NCI-H187 treated with DMSO at 0.1 percent for 48 hours (cell line): ENCODE data around the gene ZNF821.
"Not testable (repeated sequence)": the region's sequence is repeated elsewhere in the genome, so short reads cannot be mapped to it uniquely, and the experiment has no call there.

ENCODE experiments used
- DNase-seq: peaks from one replicate; lab custom pipeline; 2025; lab: John Stamatoyannopoulos, UW

ZNF821 gene

DNA sequence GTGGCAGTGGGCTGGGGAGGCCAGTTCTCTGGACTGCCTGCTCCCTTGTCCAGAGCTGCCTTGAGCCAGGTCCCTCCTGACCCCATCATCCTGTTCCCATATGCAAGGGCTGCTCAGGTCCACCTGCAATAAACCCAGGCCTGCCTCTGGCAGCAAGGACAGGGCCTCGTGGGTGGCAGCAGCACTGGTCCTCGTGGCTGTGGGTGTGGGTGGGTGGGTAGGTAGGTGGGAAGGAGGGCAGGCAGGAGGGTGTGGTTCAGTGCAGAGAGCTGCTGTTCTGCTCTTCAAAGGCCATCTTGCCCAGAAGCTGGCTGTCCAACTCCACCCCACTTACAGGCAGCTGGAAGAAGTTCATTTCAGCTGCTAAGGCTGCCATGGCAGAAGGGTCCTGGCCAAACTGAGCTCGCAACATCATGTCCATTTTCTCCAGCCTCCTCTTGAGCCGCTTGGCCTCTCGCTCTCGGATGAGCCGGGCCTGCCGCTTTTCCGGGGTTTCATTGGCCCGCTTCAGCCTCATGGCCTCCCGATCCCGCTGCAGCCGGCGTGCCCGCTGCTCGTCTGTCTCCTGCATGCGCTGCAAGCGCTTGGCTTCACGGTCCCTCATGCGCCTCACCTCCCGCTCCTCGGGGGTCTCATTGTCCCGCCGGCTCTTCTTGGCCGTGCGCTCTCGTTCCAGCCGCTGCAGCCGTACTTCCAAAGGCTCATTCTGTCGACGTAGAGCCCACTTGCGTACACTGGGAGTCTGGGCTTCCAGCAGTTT is 24.0 kb downstream of the ZNF821 start:
- no peak for DNase-seq

DNA sequence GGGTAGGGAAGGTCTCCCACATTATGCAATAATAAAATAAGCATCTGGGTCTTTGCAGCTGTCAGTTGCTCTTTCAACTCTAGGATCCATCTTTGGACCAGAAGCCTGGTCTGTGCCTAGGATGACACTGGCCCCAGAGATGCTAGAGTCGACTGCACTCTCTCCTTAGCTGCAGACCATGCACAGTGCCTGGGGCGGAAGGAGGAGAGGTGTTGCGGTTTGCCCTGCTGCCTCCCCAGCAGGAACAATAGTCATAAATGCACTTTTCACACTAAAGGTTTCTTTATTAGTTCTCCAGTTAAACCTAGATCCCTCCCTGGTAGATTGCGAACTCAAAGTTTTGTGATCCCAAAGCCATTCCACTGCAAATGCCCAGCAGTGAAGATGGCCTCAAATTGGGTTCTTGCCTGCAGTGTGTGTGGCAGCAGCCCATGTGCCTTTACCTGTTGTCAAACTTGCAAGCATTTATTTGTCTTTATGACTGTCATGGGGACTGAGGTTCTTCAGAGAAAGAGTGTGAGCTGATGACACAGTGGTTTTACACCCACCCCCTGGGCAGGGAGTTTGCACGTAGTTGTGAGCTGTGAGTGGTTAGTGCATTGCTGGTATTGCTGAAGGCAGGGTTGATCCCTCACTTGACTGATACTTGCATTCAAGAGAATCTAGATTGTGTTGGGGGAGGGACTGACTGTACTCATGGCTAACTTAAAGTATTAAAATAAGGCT is 27.9 kb downstream of the ZNF821 start:
- DNase-seq: no peak

DNA sequence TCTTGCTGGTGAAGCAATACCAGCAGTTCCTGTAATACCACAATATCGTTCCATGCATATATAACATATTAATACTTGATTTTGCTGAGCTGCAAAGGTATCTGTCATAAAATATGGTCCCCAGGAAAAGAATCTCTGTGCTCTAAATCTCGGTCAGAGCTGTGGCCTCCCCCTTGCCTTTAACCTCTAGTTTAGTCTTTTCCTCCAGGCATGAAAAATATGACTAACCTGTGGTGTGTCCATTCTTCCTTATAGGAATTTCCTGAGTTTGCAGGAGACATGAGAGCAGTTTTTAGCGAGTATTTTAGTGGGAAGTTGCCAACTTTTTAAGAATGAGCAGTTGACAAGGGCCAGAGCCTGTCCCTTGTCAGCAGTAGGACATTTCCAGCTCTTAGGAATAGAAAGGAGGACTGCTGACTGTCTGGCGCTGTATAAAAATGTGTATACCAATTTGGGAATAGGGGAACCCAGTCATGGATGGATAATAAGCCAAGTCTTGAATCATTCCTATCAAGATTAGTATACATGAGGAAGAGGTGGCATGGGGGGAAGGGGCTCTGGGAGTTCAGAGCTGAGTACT is 29.5 kb downstream of the ZNF821 start:
- no peak for DNase-seq

DNA sequence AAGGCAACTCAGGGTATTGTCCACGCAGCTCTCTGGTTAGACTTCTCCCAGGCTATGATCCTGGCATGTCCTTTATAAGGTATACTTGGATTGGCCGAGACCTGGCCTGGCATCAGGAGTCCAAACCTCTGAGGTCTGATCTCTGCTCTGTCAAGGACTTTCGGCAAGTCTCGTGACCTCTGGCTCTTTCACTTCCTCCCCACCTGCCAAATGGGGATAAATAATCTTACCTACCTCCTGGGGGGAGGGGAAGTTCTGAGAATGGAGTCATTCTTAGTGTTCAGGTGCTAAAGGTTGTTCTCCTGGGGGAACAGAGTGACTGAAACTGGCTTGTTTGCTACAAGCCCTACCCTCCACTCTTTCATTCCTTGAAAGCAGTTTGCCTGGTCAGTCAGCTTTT is 30.6 kb downstream of the ZNF821 start:
- DNase-seq: no peak

DNA sequence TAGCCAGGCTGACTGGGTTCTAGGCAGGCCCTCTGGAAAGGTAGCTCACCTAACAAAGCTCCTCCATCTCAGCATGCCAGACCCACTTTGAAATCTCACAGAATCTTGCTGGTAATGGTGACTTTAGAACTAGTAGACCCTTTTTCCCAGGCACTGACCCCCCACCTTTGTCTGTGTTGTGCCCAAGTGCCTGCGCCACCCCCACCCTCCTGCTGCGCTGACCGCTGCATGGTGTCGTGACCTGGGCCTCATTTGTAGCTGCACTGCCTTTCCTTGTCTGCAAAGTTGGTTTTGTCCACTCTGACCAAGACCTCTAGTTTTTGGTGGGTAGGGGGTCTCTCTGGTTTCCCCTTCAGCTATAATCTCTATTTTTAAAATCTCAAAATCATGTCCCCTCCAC is 31.4 kb downstream of the ZNF821 start:
- DNase-seq: no peak

DNA sequence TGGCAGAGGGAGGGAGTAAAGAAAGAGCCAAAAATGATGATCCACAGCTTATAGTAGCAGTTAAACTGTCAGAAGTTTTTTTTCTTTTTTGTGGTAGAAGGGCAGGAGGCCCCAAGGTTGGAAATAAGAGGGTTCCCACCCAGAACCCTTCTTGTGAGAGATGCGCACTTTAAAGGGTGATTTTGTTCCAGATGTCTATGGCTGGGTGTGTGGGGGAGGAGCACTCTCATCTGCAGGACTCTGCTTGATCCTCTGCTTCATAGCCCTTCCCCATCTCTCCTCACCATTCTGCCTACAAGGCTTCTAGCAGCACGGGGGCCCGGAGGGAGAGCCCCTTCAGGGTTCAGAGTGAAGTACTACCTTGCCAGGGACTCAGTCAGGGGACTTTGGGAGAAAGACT is 31.8 kb downstream of the ZNF821 start:
- DNase-seq: no peak

DNA sequence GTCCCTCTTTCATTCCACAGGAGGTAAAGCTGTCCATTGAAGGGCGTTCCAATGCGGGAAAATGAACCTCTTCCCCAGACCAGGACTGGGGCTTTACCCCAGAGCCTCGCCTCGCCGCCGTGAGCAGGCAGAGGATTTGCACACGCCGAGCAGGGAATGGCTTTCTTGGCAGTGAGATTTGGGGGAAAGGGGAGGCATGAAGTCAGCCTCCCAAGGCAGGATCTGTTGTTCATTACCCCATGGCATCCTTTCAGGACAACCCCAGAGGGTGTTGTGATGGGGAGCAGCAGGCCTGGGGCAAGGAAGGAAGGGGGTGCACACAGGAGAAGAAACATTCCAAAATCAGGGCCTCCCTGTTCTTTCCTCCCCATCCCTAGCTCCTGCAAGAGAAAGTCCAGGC is 32.2 kb downstream of the ZNF821 start:
- DNase-seq: no peak

DNA sequence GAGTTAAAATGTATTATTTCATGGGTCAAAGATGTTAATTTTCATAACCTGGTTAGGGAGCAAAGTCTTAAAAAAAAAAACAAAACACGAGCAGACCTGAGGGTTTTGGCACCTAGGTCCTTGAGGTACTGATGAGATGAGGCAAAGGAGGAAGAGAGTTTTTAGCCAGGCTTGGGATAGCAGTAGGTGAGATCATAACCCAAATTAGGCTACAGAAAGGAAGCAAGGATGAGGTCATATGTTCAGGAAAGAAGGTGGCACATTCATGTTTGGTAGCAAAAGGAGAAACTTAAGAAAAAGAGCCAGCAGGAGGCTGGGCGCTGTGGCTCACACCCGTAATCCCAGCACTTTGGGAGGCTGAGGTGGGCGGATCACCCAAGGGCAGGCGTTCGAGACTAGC is 35.4 kb downstream of the ZNF821 start:
- DNase-seq: no peak

DNA sequence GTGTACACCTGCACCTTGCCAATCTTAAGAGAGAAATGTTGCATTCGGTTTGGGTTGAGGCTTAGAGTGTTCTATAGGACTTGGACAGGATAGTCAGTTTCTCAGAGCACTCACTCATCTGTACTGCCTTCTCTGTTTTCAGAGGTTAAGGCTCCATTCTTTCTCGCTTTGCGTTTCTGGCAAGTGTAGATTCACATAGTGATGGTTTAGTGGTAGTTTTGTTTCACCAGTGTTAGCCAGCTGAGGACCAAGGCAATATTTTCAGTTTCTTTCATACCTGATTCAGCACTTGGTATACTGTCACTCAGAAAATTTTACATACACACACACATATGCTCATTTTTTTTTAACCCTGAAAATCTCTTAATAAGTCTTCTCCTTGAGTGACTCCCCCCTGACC is 36.9 kb downstream of the ZNF821 start:
- no peak for DNase-seq

DNA sequence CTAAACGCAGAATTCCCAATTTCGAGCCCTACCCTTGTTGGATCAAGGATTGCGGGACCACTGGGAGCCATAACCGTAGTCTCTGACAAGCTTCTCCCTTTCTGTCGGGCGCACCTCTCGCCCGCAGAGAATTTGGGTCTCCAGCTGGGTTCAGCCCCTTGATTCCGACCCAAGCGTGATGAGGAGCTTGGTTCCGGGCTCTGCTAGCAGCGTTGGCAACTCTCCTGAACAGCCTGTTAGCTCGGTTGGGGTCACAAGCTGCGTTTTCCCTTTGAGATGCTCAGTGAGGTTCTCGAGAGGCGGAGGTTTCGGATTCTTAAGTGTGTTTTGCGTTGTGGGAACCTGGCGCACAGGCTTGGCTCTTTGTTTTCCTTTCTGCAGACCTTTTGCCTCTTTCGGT is 37.6 kb downstream of the ZNF821 start:
- no peak for DNase-seq

DNA sequence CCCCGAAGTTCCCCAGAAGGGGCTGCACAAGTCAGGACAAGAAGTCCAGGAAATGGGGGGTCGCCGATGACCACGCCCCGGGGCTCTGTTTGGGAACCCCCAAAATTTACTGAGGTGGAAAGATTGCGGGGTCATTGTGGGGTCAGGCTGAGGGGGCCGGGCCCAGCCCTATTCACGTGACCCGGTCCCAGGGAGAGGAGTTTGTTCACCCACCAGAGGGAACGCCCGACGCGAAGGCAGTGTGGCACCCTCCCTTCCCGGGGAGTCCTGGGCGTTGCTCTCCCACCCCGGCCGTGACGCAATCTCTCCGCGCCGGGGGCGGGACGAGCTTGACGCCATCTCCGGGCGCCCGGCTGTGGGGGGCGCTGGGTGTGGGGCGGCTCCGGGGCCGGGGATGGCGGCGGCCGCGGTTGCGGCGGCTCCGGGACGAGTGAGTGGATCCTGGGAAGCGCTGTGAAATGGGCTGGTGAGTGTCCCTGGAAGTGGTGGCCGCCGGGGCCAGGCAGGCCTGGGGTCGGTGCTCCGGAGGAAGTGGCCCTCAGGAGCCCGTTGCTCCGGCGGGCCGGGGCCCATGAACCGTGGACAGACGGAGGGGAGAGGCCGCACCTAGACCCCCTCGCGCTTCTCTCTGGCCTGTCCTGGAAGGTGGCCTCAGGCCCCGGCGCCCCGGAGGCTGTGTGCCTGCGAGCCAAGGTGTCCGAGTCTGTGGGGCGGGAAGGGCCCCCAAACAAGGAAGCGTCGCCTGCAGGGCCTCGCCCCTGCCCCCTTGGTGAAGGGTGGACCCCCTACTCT is 38.1 kb downstream of the ZNF821 start, which contains the start of gene ATXN1L:
Gene ATXN1L (plus strand): TSS at position 338 of the 792 bp plus-strand sequence. CDS start 3,765 bp downstream, outside the sequence.
- DNase-seq: no peak

DNA sequence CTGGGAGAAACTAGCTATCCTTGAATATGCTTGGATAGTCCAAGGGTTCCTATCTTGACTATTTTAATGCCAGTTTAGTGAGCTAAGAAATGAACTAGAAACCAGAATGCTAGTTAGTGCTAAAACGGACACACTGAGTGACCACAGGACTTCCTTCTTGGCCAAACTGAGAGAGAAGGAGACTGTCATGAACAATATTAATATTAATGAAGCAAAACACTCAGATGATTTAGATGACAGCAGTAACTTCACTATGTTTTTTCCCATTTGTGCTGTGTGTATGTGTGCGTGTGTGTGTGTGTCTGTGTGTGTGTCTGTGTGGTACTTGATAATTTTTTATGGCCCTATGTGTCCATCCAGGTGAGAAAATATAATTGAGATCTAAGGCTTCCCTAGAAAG is 40.4 kb downstream of the ZNF821 start:
- no peak for DNase-seq

DNA sequence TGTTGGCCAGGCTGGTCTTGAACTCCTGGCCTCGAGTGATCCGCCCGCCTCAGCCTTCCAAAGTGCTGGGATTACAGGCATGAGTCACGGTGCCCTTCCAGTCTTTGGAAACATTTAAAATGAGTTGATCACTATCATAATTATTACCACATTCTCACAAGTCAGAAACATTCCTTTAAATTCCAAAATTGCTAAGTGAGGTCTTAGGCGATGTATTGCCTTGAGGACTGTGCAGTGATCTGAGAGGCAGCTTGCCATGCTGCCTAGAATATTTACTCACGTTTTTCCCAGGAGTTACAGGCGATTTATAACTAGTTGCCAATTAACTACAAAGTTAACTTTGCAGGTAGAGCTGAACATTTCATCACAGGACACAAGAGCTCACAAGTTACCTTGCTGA is 43.9 kb downstream of the ZNF821 start:
- no peak for DNase-seq

DNA sequence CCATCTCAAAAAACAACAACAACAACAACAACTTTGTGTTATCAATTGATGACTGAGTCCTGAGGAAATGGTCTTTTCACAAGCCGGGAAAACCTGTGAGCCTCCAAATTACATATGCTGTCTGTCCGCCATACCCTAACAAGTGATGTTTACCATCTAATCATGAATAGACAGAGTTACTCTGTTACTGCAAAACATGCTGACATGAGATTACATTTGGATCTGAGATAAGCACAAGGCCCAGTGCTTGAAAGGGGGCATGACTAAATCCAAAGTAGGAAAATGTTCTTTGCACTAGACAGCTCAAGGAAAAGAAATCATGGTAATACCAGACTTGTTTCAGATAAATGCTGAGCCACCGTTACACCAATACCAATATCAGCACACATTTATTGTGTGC is 46.8 kb downstream of the ZNF821 start:
- no peak for DNase-seq

DNA sequence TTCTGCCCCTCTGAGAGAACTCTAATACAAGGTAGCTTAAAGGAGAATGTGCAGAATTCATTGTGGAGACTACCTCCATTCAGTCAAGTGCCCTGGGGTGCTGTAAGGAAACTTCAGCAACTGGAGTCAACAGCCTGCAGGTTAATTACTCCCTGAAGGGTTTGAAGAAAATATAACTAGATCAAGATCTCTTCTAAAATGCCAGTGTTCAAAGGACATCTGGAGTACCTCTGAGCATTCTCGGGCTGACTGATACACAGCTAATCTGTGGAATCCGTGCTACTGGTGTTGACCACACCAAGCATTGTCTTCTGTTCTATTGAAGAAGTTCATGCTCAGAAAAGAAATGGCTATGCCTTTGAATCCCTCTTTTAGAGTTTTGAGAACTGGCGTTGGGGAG is 49.7 kb downstream of the ZNF821 start:
- DNase-seq: no peak

DNA sequence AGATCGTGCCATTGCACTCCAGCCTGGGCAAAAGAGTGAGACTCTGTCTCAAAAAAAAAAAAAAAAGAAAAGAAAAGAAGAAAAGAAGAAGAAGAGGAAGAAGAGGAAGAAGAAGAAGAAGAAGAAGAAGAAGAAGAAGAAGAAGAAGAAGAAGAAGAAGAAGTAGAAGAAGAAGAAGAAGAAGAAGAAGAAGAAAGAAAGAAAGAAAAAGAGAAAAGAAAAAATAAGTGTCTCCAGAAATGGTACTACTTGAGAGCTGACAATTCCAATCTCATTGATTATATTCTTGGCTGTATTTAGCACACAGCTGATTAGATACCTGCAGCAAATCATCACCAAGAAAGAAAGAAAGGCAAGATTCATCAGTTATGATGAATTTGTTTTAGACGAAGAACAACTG is 51.9 kb downstream of the ZNF821 start:
- DNase-seq: not testable (repeated sequence)

DNA sequence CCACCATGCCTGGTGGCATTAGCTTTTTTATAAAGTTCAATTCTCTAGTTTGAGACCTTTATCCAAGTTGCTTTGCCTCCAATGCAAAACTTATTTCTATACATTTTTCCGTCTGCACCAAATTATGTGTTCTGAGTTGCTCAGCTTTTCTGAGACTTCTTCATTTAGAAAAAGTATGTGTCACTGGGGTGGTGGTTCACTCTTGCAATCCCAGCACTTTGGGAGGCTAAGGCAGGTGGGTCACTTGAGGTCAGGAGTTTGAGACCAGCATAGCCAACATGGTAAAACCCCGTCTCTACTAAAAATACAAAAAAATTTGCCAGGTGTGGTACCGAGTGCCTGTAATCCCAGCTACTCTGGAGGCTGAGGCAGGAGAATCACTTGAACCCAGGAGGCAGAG is 52.3 kb downstream of the ZNF821 start:
- not testable (repeated sequence) for DNase-seq

DNA sequence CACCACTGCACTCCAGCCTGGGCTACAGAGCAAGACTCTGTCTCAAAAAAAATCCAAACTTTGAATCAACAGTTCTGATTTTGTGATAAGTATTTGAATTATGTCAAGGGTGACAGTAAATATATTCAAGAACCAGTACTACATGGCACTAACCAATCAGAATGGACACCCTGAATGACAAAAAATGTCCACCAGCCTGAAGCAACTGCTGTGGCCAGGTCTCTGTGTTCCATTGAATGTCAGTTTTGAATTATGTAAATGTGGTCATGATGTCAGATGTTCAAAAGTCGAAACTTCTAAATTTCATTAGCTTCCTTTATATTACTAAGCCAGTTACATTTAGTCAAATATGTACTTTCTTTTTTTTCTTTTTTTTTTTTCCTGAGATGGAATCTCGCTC is 53.6 kb downstream of the ZNF821 start:
- DNase-seq: no peak

DNA sequence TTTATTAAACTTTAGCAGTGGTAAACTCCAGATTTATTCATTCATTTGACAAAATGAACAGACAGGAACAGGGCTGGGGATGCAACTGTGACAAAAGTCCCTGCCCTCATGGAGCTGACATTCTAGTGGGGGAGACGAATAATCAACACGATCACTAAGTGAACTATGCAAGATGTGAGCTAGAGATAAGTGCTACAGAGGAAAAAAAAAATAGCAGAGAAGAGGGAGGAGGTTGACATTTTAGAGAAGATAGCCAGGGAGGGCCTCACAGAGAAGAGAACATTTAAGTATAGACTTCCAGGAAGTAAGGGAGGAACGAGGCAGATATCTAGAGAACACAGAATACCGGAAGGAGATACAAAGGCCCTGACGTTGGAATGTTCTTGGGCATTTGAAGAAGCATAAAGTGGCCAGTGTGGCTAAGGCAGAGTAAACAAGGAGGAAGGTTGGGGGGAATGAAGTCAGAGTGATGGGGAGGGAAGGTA is 57.4 kb downstream of the ZNF821 start:
- DNase-seq: no peak

DNA sequence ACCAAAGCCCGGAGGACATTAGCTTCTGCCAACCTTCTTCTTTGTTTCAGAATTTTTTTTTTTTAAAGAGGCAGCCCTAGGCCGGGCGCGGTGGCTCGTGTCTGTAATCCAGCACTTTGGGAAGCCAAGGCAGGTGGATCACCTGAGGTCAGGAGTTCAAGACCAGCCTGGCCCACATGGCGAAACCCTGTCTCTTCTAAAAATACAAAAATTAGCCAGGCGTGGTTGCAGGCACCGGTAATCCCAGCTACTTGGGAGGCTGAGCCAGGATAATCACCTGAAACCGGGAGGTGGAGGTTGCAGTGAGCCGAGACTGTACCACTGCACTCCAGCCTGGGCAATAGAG is 66.9 kb downstream of the ZNF821 start:
- DNase-seq: not testable (repeated sequence)

DNA sequence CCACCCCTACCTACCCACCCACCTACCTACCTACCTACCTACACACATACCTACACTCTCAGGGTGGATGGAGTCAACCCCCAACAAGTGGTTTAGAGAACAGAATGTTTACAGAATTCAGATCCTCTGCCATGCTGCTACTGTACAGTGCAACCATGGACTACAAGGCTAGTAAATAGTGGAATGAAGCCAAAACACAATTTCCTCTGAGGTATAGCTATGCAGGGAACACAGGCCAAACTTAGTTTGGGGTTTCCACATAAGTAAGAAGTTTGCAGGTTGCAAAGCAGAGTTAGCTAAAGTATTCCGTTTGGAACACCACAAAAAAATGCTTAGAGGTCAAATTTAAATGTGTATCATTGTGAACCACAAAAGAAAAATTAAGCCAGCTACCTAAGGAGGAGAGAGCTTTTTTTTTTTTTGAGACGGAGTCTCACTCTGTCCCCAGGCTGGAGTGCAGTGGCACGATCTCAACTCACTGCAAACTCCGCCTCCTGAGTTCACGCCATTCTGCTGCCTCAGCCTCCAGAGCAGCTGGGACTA is 72.7 kb downstream of the ZNF821 start:
- DNase-seq: no peak

DNA sequence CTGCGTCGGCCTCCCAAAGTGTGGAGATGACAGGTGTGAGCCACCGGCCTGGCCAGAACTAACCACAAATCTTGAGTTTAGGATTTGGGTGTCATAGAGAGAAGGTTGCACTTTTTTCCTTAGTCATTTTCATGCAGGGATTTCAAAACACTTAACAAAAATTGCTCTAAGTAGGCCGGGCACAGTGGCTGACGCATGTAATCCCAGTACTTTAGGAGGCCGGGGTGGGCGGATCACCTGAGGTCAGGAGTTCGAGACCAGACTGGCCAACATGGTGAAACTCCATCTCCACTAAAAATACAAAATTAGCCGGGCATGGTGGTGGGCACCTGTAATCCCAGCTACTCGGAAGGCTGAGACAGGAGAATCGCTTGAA is 73.8 kb downstream of the ZNF821 start:
- not testable (repeated sequence) for DNase-seq
